Measurements from ENCODE around the gene HSFX3.
"Not testable (repeated sequence)": the region's sequence is repeated elsewhere in the genome, so short reads cannot be mapped to it uniquely, and the experiment has no call there.

HSFX3 gene

GRCh38 chrX:149551245-149551938, 1.7 kb upstream of the HSFX3 start:
- not testable (repeated sequence) for H3K27ac ChIP-seq (ENCODE audit: low read depth, low read length); H3K9me2 ChIP-seq (replicated peaks; ENCODE audit: insufficient read depth, low read length); H3K27me3 ChIP-seq (ENCODE audit: low read length); H3K9ac ChIP-seq (ENCODE audit: low read length); H2AFZ ChIP-seq (ENCODE audit: low read depth, low read length, severe bottlenecking); H3K4me3 ChIP-seq (ENCODE audit: insufficient read depth, low read length, poor library complexity, severe bottlenecking); H3K79me2 ChIP-seq (ENCODE audit: insufficient read depth, low read length); H3K4me2 ChIP-seq (ENCODE audit: low read depth, low read length, poor library complexity, severe bottlenecking); H4K20me1 ChIP-seq (ENCODE audit: low read depth, low read length); H3K9me3 ChIP-seq (ENCODE audit: insufficient read depth, low read length); H3K36me3 ChIP-seq (ENCODE audit: low read length); H3F3A ChIP-seq (ENCODE audit: insufficient read depth)

- not testable (repeated sequence) for H3K9me3 ChIP-seq (ENCODE audit: insufficient read depth, low read length); H3F3A ChIP-seq (ENCODE audit: insufficient read depth); H3K27me3 ChIP-seq (ENCODE audit: low read length); H2AFZ ChIP-seq (ENCODE audit: low read depth, low read length, severe bottlenecking); H3K9ac ChIP-seq (ENCODE audit: low read length); H3K36me3 ChIP-seq (ENCODE audit: low read length); H3K4me3 ChIP-seq (ENCODE audit: insufficient read depth, low read length, poor library complexity, severe bottlenecking); H4K20me1 ChIP-seq (ENCODE audit: low read depth, low read length); H3K9me2 ChIP-seq (replicated peaks; ENCODE audit: insufficient read depth, low read length); H3K4me2 ChIP-seq (ENCODE audit: low read depth, low read length, poor library complexity, severe bottlenecking); H3K79me2 ChIP-seq (ENCODE audit: insufficient read depth, low read length); H3K27ac ChIP-seq (ENCODE audit: low read depth, low read length)
These were observed 730 bp upstream of the HSFX3 start for GRCh38 chrX:149550454-149550853.

- H4K20me1 ChIP-seq (ENCODE audit: low read depth, low read length): not testable (repeated sequence)
These were observed 1.9 kb downstream of the HSFX3 start for GRCh38 chrX:149547782-149548181.

GRCh38 chrX:149546962-149547361, 2.8 kb downstream of the HSFX3 start:
- not testable (repeated sequence) for H3F3A ChIP-seq (ENCODE audit: insufficient read depth); H3K79me2 ChIP-seq (ENCODE audit: insufficient read depth, low read length); H3K4me2 ChIP-seq (ENCODE audit: low read depth, low read length, poor library complexity, severe bottlenecking); H4K20me1 ChIP-seq (ENCODE audit: low read depth, low read length); H3K4me3 ChIP-seq (ENCODE audit: insufficient read depth, low read length, poor library complexity, severe bottlenecking); H3K9ac ChIP-seq (ENCODE audit: low read length); H3K27ac ChIP-seq (ENCODE audit: low read depth, low read length); H2AFZ ChIP-seq (ENCODE audit: low read depth, low read length, severe bottlenecking); H3K36me3 ChIP-seq (ENCODE audit: low read length); H3K27me3 ChIP-seq (ENCODE audit: low read length); H3K9me2 ChIP-seq (replicated peaks; ENCODE audit: insufficient read depth, low read length); H3K9me3 ChIP-seq (ENCODE audit: insufficient read depth, low read length)

More at GRCh38 chrX:149547782-149548181, 1.9 kb downstream of the HSFX3 start:
- not testable (repeated sequence) for H3K79me2 ChIP-seq (ENCODE audit: insufficient read depth, low read length); H3K9ac ChIP-seq (ENCODE audit: low read length); H3K27ac ChIP-seq (ENCODE audit: low read depth, low read length); H3K4me3 ChIP-seq (ENCODE audit: insufficient read depth, low read length, poor library complexity, severe bottlenecking); H3K36me3 ChIP-seq (ENCODE audit: low read length); H3K9me3 ChIP-seq (ENCODE audit: insufficient read depth, low read length); H2AFZ ChIP-seq (ENCODE audit: low read depth, low read length, severe bottlenecking); H3K9me2 ChIP-seq (replicated peaks; ENCODE audit: insufficient read depth, low read length); H3F3A ChIP-seq (ENCODE audit: insufficient read depth); H3K4me2 ChIP-seq (ENCODE audit: low read depth, low read length, poor library complexity, severe bottlenecking); H3K27me3 ChIP-seq (ENCODE audit: low read length)

GRCh38 chrX:149545545-149546543, 3.9 kb downstream of the HSFX3 start:
- H3K4me3 ChIP-seq (ENCODE audit: insufficient read depth, low read length, poor library complexity, severe bottlenecking); H3K79me2 ChIP-seq (ENCODE audit: insufficient read depth, low read length); H3K9ac ChIP-seq (ENCODE audit: low read length); H3F3A ChIP-seq (ENCODE audit: insufficient read depth); H3K27ac ChIP-seq (ENCODE audit: low read depth, low read length); H3K9me2 ChIP-seq (replicated peaks; ENCODE audit: insufficient read depth, low read length); H3K9me3 ChIP-seq (ENCODE audit: insufficient read depth, low read length); H3K27me3 ChIP-seq (ENCODE audit: low read length); H3K36me3 ChIP-seq (ENCODE audit: low read length); H2AFZ ChIP-seq (ENCODE audit: low read depth, low read length, severe bottlenecking); H4K20me1 ChIP-seq (ENCODE audit: low read depth, low read length); H3K4me2 ChIP-seq (ENCODE audit: low read depth, low read length, poor library complexity, severe bottlenecking): not testable (repeated sequence)
